Adipose tissue (tissue), 3 donors: ENCODE measurements around the gene SRPX. TPM values are rescaled to one million over a fixed set of nuclear protein-coding genes. Genes with fewer than 3 reads are reported as not detected.

Experiments
- H3K27ac ChIP-seq: one replicate; pipeline ENCODE4 v1.5.1; 2013; ENCODE audit warnings: low read depth, low read length
- WGBS, 3 donors: extraction: QIAGEN DNeasy Blood & Tissue Kit; methylation state at CpG; one replicate each; pipeline ENCODE4 v1.1.7; 2013; 5-methylcytosine and 5-hydroxymethylcytosine counted together
- polyA plus RNA-seq, 3 donors: library from polyadenylated mRNA; stranded (reverse); fragments of 200-250 nt; gene quantifications; one replicate each; pipeline ENCODE4 v1.2.3, GENCODE V29; 2013
- donor health status: healthy with polysubstance abuse.
- donor health status: Bipolar disorder and iron deficiency.
- donor health status: healthy.

The SRPX gene
- polyA plus RNA-seq, 3 donors, result 70.3 to 351 (median 262) TPM

DNA sequence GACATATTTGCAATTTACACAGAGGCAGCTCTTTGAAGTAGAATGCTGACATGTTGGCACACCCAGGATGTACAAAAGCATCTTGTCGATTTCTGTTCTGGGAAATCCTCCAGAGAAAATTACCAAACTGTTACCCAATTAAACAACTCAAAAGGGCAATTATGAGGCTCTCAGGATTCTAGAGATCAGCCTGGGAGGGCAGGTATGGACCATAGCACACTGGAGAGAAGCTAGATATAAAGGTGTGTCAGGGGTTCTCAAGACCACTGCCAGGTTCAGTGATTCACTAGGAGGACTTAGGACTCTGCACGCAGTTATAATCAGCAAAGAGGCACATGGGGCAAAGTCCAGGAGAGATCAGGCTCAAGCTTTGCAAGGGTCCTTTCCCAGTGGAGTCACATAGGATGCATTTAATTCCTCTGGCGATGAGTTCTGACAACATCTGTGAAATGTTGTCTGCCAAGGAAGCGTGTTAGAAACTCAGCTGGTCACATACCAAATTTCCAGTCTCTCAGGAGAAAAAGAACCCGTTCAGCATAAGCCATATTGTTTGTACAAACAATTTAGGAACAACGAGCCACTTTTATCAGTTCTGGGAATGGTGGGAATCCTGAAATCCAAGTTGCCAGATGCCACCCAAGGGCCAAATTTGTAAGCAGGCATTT lies 113.5 kb downstream of the SRPX start:
- H3K27ac ChIP-seq, result no peak overlapping the region
- 48 to 64% (median 58%) methylated on average over 6 of the region's 6 CpGs for WGBS, 3 donors

DNA sequence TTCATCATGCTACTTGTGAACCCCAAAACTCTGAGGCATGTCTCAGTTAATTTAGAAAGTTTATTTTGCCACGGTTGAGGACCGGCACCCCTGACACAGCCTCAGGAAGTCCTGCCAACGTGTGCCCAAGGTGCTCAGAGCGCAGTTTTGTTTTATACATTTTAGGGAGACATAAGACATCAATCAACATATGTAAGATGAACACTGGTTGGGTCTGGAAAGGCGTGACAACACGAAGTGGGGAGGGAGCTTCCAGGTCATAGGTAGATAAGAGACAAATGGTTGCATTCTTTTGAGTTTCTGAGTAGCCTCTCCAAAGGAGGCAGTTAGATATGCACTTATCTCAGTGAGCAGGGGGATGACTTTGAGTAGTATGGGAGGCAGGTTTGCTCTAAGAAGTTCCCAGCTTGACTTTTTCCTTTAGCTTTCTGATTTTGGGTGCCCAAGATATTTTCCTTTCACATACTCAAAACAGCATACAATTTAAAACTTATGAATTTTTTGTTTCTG lies 115.4 kb downstream of the SRPX start:
- 77 to 95% (median 94%) methylated on average over 6 of the region's 6 CpGs for WGBS, 3 donors

DNA sequence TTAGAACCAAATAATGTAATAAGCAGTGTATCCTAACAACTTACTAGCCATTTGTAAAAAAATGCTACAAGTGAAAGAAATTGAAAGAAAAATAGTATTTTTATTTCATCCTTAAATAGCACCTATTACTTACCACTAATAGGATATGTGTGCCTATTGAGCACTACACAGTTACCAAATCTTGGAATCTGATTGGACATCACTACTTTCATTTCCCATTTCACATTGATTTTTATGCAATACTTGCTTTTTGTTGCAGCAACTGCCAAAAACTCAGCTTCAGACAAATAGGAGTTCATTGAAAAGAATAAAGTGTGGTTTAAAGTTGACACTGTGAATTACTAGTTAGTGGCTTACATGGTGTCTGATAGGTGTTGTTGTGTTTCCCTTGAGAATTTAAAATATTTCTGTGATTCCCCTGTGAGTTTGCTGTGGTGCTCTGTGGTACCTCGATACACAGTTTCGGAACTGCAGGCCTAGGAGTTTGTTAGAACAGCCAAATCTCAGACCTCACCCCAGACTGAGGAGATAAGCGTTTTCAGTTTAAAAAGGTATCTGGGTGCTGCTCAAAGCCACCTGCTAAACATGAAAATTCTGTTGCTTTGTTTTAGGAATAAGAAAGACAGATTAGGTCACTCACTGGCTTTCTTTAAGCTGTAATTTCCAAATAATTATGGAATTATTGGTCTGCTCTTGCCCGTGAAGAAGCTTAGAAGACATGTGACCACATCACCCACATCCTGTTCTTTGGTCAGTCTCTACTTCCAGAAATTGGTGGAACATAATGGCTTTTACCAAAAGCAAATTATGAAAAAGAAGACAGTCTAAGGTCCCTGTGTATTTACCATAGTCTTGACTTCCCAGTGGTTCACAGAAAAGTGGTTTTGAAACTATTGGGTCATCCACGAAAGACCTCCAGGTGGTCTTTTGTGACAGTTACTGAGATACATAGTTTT lies 116.5 kb downstream of the SRPX start:
- WGBS, 3 donors, result 73 to 91% (median 74%) methylated on average over 5 of the region's 5 CpGs

More for the DNA sequence above, 115.4 kb downstream of the SRPX start:
- H3K27ac ChIP-seq, result no peak overlapping the region

DNA sequence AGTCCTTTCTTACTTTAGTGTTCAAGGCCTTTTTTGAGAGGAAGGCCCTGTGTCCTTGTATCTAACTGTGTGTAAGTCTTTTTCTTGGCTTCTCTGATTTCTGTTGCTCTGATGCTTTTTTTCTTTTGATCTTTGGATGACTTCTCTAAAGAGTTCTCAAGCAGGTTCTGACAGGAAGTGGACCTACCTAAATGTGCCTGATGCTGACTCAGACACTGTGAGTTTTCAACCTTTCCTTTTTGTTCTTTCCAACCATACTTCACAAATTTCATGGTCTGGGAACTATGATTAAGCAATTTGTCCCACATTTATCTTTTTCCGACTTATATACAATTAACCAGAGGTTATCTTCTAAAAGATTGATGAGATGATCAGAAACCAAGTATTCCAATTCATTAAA lies 117.8 kb downstream of the SRPX start:
- 80 to 95% (median 83%) methylated on average over 1 of the region's 1 CpG for WGBS, 3 donors

More for the DNA sequence above, 116.5 kb downstream of the SRPX start:
- H3K27ac ChIP-seq, result no peak overlapping the region

DNA sequence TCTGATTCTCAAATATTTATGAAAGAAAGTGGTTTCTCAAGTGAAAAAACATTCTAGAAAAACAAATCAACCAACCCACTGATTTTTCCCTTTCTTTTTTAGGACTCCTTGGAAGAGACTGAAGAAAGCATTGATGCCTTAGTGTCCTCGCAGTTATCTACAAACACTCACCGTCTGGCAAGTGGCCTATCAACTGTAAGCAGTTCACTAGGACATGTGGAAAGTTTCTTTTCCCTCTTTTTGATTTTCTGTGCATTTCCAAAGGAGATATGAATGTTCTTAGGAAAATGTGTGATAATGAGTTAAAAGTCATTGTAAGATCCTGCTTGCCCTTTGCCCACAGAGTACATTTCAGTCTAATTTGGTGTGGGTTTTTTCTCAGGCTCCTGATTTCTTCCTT lies 118.4 kb downstream of the SRPX start:
- WGBS, 3 donors, result 61 to 65% (median 62%) methylated on average over 2 of the region's 2 CpGs
- no peak overlapping the region for H3K27ac ChIP-seq

More for the DNA sequence above, 117.8 kb downstream of the SRPX start:
- no peak overlapping the region for H3K27ac ChIP-seq

DNA sequence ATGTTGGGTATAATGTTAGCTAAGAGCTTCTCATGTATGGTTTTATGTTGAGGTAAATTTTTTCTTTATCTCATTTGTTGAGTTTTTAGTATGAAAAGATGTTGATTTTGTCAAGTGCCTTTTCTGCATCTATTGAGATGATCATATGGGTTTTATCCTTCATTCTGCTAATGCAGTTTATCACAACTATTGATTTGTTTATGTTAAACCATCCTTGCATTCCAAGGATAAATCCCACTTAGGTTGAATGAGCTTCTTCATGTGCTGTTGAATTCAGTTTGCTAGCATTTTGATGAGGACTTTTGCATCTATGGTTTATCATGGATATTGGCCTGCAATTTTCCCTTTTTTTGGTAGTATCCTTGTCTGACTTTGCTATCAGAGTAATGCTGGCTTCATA lies 121.0 kb downstream of the SRPX start:
- H3K27ac ChIP-seq, result no peak overlapping the region

Other genes starting within 250 kb of the SRPX start
- 1 to 10 TPM in 1 of 3 donors, under 1 TPM in 1, not detected in 1; 0.33 to 1.7 TPM for gene SYTL5, start 214.3 kb downstream of the SRPX start, polyA plus RNA-seq
- gene RPGR, start 106.6 kb upstream of the SRPX start, polyA plus RNA-seq, result 10 to 100 TPM in 2 of 3 donors, 1 to 10 TPM in 1; 4.4 to 35.8 (median 16.7) TPM
- 1 to 10 TPM in 2 of 3 donors, under 1 TPM in 1; 0.51 to 2.6 (median 1.0) TPM for gene OTC, start 131.7 kb upstream of the SRPX start, polyA plus RNA-seq